Stomach (tissue), 9 donors: ENCODE measurements around the gene IQSEC1. TPM values are rescaled to one million over a fixed set of nuclear protein-coding genes. Genes with fewer than 3 reads are reported as not detected.

ENCODE experiments used
- DNase-seq, 2 donors: peaks; one replicate each; pipeline versions ENCODE4 v3.0.0 to v3.0.0-alpha.2; 2013 to 2019
- H3K27ac ChIP-seq, 5 donors: fragments of 200-600 bp in 4 of 5; sonication (generic) in 4 of 5; one replicate each; pipeline ENCODE4 v1.5.1; 2013 to 2019; ENCODE audit warnings: mild to moderate bottlenecking in 1 of 5, moderate library complexity in 1 of 5
- H3K27me3 ChIP-seq, 3 donors: fragments of 200-600 bp; sonication (generic); one replicate each; pipeline ENCODE4 v1.5.1; 2017 to 2019; ENCODE audit warnings: mixed run types in 1 of 3
- H3K36me3 ChIP-seq, 4 donors: fragments of 200-600 bp; sonication (generic); 1 replicate in 3 of 4; 2 replicates in 1 of 4; pipeline ENCODE4 v1.5.1; 2016 to 2019
- H3K4me1 ChIP-seq, 4 donors: fragments of 200-600 bp; sonication (generic); one replicate each; pipeline ENCODE4 v1.5.1; 2016 to 2019
- H3K4me3 ChIP-seq, 4 donors: fragments of 200-600 bp; sonication (generic) in 3 of 4; one replicate each; pipeline ENCODE4 v1.5.1; 2016 to 2019; ENCODE audit warnings: mild to moderate bottlenecking in 1 of 4
- H3K9me3 ChIP-seq, 4 donors: fragments of 200-600 bp; sonication (generic); one replicate each; pipeline ENCODE4 v1.5.1; 2016 to 2019
- EP300 ChIP-seq: sonication (generic); formaldehyde crosslinking; IDR thresholded peaks from one replicate; pipeline ENCODE4 v1.6.1; 2017; ENCODE audit warnings: antibody characterized with exemption
- POLR2A ChIP-seq, 4 donors: fragments of 450-650 bp; IDR thresholded peaks; one replicate each; pipeline ENCODE4 v1.6.1; 2016; ENCODE audit warnings: antibody characterized with exemption in 4 of 4, control low read depth in 2 of 4, mild to moderate bottlenecking in 1 of 4, moderate library complexity in 1 of 4
- POLR2AphosphoS5 ChIP-seq, 3 donors: sonication (generic); formaldehyde crosslinking; IDR thresholded peaks; one replicate each; pipeline ENCODE4 v1.6.1; 2016; ENCODE audit warnings: antibody characterized with exemption in 3 of 3
- WGBS, 5 donors: extraction: QIAGEN DNeasy Blood & Tissue Kit in 3 of 5; methylation state at CpG; one replicate each; pipeline versions ENCODE4 v1.1.5 to v1.1.7; 2013 to 2018; 5-methylcytosine and 5-hydroxymethylcytosine counted together
- intact Hi-C: fragments of 100-400 bp; cut with DNase I; formaldehyde crosslinking; loops from one replicate; pipeline ENCODE4 v1.15.1; 2023; ENCODE audit warnings: low total_unique reads
- polyA plus RNA-seq, 3 donors: library from polyadenylated mRNA; stranded (reverse); fragments of 200-250 nt; gene quantifications; one replicate each; pipeline ENCODE4 v1.2.3, GENCODE V29; 2013
- total RNA-seq, 5 donors: library from RNA; depleted of rRNA; stranded (reverse); fragments of >200 nt; gene quantifications; one replicate each; pipeline versions ENCODE4 v1.1.0 to v1.2.3, GENCODE V29; 2014 to 2016
- TF ChIP-seq, protein P1 (sequence below), 7 experiments: fragments of 450-650 bp in 4 of 7; fragments of 200-600 bp in 3 of 7; sonication (generic) in 3 of 7; IDR thresholded peaks; one replicate each; pipeline ENCODE4 v1.5.1; 2016 to 2019; ENCODE audit warnings: antibody characterized with exemption in 7 of 7, control low read depth in 2 of 7, mild to moderate bottlenecking in 1 of 7
- donor health status: healthy with polysubstance abuse.
- donor health status: Bipolar disorder and iron deficiency.
- donor health status: healthy.

Gene IQSEC1
- total and polyA plus RNA-seq, 8 donors: 6.7 to 46.9 (median 20.8) TPM

DNA sequence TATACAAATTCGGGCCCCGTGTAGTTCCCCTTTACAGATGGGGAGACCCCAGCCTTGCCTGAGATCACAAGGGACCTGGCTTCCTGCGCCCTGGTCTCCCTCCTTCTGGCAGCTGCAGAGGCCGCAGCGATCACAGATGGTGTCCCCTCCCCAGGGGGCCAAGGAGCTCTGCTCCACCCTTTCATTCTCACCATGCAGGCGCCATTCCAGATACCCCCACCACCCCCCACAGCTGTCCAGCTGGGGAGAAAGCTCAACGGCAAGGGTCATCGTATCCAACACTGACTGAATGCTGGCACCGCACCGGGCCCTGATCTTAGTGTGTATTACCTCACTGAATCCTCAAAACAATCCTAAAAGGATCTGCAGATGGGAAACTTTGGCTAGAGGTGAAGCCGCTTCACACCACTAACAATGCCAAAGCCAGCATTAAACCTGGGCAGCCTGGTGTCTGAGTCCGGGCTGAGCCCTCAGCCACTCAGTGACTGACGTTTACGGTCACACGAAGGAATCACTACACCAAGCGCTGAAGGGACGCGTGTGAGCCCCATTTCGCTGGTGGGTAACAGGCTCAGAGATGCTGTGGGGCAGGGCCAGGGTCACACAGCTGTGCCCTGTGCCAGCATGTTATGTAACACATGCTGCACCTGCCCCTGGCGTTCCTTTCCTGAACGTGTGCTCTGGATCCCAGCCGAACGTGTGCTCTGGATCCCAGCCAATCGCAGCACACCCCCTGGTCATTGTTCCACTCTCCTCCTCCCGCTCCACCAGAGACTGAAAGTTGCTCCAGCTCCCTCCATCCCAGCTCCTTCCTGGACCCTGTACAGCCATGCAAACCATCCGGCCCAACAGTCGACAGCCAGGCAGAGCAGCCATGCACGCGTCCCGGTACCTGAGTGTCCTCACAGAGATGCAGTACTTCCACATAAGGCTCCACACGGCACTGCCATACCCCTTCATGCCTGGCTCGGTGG lies 51.8 kb downstream of the IQSEC1 start:
- Histone ChIP-seq H3K4me1 (peaks cover 28 to 59% (median 48%) of the 10 kb centered on the region in 4 donors), H3K27ac (peak overlapping the region in 3 of 5 donors; percentile 54 to 68 (median 64)), H3K36me3 (no peaks in the 10 kb centered on the region), H3K9me3 (no peaks in the 10 kb centered on the region), H3K4me3 (peak overlapping the region in 2 of 4 donors; percentile 4 to 31), H3K27me3 (no peaks in the 10 kb centered on the region)
- WGBS, 5 donors: 53 to 60% (median 57%) methylated on average over 30 to 32 of the region's 32 CpGs
- TF ChIP-seq POLR2A (IDR thresholded peaks at IDR 0.05): no peak
- TF ChIP-seq POLR2AphosphoS5 (IDR thresholded peaks at IDR 0.05): no peak
- no peak for TF ChIP-seq EP300
- TF ChIP-seq, protein P1, sequence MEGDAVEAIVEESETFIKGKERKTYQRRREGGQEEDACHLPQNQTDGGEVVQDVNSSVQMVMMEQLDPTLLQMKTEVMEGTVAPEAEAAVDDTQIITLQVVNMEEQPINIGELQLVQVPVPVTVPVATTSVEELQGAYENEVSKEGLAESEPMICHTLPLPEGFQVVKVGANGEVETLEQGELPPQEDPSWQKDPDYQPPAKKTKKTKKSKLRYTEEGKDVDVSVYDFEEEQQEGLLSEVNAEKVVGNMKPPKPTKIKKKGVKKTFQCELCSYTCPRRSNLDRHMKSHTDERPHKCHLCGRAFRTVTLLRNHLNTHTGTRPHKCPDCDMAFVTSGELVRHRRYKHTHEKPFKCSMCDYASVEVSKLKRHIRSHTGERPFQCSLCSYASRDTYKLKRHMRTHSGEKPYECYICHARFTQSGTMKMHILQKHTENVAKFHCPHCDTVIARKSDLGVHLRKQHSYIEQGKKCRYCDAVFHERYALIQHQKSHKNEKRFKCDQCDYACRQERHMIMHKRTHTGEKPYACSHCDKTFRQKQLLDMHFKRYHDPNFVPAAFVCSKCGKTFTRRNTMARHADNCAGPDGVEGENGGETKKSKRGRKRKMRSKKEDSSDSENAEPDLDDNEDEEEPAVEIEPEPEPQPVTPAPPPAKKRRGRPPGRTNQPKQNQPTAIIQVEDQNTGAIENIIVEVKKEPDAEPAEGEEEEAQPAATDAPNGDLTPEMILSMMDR (IDR thresholded peaks at IDR 0.05): no peak
- intact Hi-C loops: no loop called here
- DNase-seq: peak; percentile 60 to 75

DNA sequence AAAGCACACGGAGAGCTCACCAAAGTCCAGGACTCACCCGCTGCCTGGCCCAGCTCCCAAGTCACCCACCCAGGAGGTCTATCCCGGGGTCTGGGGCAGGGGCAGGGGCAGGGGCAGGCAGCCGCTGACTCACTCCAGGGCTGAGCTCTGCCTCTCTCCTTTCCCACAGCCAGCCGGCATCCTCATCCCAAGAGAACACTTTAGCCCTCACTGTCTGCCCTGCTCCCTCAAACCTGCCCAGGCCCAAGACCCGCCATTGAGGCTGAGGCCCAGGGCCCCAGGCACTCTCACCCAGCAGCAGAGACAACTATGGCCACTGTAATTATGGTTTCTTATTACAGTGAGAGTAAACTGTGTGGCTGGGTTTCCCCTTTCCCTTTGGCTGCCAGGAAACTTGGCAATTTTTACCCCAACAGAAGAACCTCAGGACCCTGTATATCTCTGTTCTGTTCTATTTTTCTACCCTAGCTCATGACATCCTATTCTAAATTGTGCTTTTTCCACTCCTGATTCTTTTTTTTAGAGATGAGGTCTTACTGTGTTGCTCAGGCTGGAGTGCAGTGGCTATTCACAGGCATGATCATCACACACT lies 53.0 kb downstream of the IQSEC1 start:
- Histone ChIP-seq H3K27me3 (no peaks in the 10 kb centered on the region), H3K27ac (peak overlapping the region in 1 of 5 donors; percentile 79), H3K4me3 (no peak overlapping the region), H3K9me3 (no peaks in the 10 kb centered on the region), H3K36me3 (no peaks in the 10 kb centered on the region), H3K4me1 (peaks cover 28 to 70% (median 48%) of the 10 kb centered on the region in 4 donors)
- intact Hi-C loops: no loop called here
- DNase-seq: no peak
- 82 to 92% (median 88%) methylated on average over 4 to 6 of the region's 6 CpGs for WGBS, 5 donors
- TF ChIP-seq EP300 (no peak), POLR2AphosphoS5 (IDR thresholded peaks at IDR 0.05) (no peak), POLR2A (IDR thresholded peaks at IDR 0.05) (no peak)
- TF ChIP-seq, protein P1 (IDR thresholded peaks at IDR 0.05): no peak

DNA sequence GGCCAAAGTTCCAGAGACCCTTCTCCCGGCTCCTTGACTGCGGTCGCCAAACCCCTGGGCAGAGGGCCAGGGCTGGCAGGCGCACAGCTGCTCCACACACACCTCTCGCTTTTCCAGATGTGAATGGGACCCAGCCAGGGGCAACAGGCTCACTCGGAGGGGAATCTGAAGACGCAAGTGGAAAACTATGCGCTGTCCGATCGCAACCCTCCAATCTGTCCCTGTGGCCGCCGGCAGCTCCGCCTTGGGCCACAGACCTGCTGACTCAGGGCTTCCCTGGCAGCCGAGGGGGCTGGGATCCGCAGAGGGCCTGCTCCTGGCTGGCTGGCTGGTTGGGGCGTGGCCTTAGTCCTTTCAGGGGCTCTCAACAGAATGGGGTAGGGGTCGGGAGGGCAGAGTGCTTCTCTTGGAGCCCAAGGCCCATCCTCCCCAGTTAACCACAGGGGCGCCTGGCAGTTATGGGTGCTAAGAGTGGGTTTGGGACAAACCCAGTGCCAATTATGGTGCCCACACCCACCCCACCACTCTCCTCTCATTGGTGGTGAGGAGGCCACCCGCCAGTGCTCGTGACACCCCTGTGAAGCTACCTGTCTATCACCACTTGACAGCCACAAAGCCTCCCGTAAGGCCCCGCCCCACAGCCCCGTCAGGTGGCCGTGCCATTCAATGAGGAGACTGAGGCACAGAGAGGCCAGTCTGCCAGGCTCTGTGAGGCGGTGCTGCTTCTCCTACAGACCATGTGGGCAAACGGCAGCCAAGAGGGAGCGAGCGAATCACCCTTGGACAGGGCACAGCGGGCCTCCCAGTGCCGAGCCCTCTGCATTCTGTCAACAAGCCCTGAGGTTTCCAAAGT lies 53.8 kb downstream of the IQSEC1 start:
- peak in 1 of 2 donors; percentile 86 for DNase-seq
- 41 to 69% (median 50%) methylated on average over 20 to 30 of the region's 30 CpGs for WGBS, 5 donors
- H3K36me3 ChIP-seq: no peaks in the 10 kb centered on the region
- peak overlapping the region in 2 of 4 donors; percentile 12 to 17 for H3K4me3 ChIP-seq
- H3K9me3 ChIP-seq: no peaks in the 10 kb centered on the region
- intact Hi-C loops: no loop called here
- no peaks in the 10 kb centered on the region for H3K27me3 ChIP-seq
- H3K4me1 ChIP-seq: peaks cover 28 to 70% (median 48%) of the 10 kb centered on the region in 4 donors
- peak overlapping the region in 2 of 5 donors; percentile 31 to 79 for H3K27ac ChIP-seq
- TF ChIP-seq, protein P1 (IDR thresholded peaks at IDR 0.05): no peak
- TF ChIP-seq POLR2AphosphoS5 (IDR thresholded peaks at IDR 0.05) (no peak), EP300 (no peak), POLR2A (IDR thresholded peaks at IDR 0.05) (no peak)
